Keratinocyte (primary cell): ENCODE results near the gene FAM162B. TPM values are rescaled to one million over a fixed set of nuclear protein-coding genes. Genes with fewer than 3 reads are reported as not detected.
"Not testable (repeated sequence)": the region's sequence is repeated elsewhere in the genome, so short reads cannot be mapped to it uniquely, and the experiment has no call there.

Experiments
- DNase-seq: peaks from one replicate; pipeline ENCODE4 v3.0.0-alpha.2; 2011; ENCODE audit warnings: low read depth, missing footprints, low spot score
- FAIRE-seq: peaks from 2 replicates; lab custom pipeline; 2011; peaks lifted over from hg19 to GRCh38; lab: Jason Lieb, UNC
- H2AFZ ChIP-seq: 2 replicates; pipeline ENCODE4 v1.6.0; 2012; ENCODE audit warnings: low read length, control low read depth, inconsistent platforms; ENCODE audit not compliant: control insufficient read depth
- H3K27ac ChIP-seq: 2 replicates; pipeline ENCODE4 v1.5.1; 2011; ENCODE audit warnings: low read length; ENCODE audit not compliant: control insufficient read depth, insufficient read depth
- H3K27me3 ChIP-seq: 3 replicates; pipeline ENCODE4 v1.6.0; 2011; ENCODE audit warnings: low read length; ENCODE audit not compliant: control insufficient read depth, insufficient read depth; ENCODE audit errors: extremely low read depth
- H3K36me3 ChIP-seq, 2 experiments: 2 replicates in 1 of 2; 3 replicates in 1 of 2; pipeline ENCODE4 v1.5.1; 2011; ENCODE audit warnings: low read length in 2 of 2, mild to moderate bottlenecking in 1 of 2; ENCODE audit not compliant: control insufficient read depth in 2 of 2, insufficient read depth in 2 of 2; ENCODE audit errors: extremely low read depth in 1 of 2
- H3K4me1 ChIP-seq: 3 replicates; pipeline ENCODE4 v1.5.1; 2011; ENCODE audit warnings: low read length; ENCODE audit not compliant: control insufficient read depth, insufficient read depth; ENCODE audit errors: extremely low read depth
- H3K4me2 ChIP-seq: 3 replicates; pipeline ENCODE4 v1.6.0; 2011; ENCODE audit warnings: low read depth, low read length; ENCODE audit not compliant: control insufficient read depth, insufficient read depth; ENCODE audit errors: extremely low read depth
- H3K4me3 ChIP-seq, 3 experiments: fragments of 200-600 bp in 1 of 3; sonication (generic) in 1 of 3; 2 replicates in 2 of 3; 3 replicates in 1 of 3; pipeline ENCODE4 v1.5.1; 2011 to 2016; ENCODE audit warnings: low read length in 3 of 3, mild to moderate bottlenecking in 3 of 3, control low read depth in 2 of 3, inconsistent platforms in 1 of 3, low read depth in 1 of 3, mixed read lengths in 1 of 3, mixed run types in 1 of 3, moderate library complexity in 1 of 3; ENCODE audit not compliant: control insufficient read depth in 2 of 3, insufficient read depth in 2 of 3; ENCODE audit errors: extremely low read depth in 1 of 3
- H3K79me2 ChIP-seq: 2 replicates; pipeline ENCODE4 v1.6.0; 2012; ENCODE audit warnings: low read length; ENCODE audit not compliant: control insufficient read depth, insufficient read depth
- H3K9ac ChIP-seq: 3 replicates; pipeline ENCODE4 v1.6.0; 2011; ENCODE audit warnings: low read length; ENCODE audit not compliant: control insufficient read depth, insufficient read depth; ENCODE audit errors: extremely low read depth
- H3K9me1 ChIP-seq: 3 replicates; pipeline ENCODE4 v1.6.0; 2011; ENCODE audit warnings: low read length; ENCODE audit not compliant: control insufficient read depth, insufficient read depth; ENCODE audit errors: extremely low read depth
- H3K9me3 ChIP-seq: 2 replicates; pipeline ENCODE4 v1.5.1; 2012; ENCODE audit warnings: low read depth, low read length; ENCODE audit not compliant: control insufficient read depth
- H4K20me1 ChIP-seq: 3 replicates; pipeline ENCODE4 v1.6.0; 2011; ENCODE audit warnings: low read length; ENCODE audit not compliant: control insufficient read depth, insufficient read depth; ENCODE audit errors: extremely low read depth
- CTCF ChIP-seq, 3 experiments: IDR thresholded peaks in 1 of 3; conservative IDR thresholded peaks in 1 of 3; optimal IDR thresholded peaks in 1 of 3; 2 replicates in 2 of 3; 3 replicates in 1 of 3; pipeline versions ENCODE3 to v1.5.1; 2011; ENCODE audit warnings: low read length in 3 of 3, mild to moderate bottlenecking in 3 of 3, moderate library complexity in 2 of 3, control low read depth in 1 of 3, inconsistent platforms in 1 of 3; ENCODE audit not compliant: insufficient read depth in 2 of 3; ENCODE audit errors: extremely low read depth in 1 of 3
- EZH2 ChIP-seq: IDR thresholded peaks from one replicate; pipeline ENCODE4 v1.6.1; 2012; ENCODE audit warnings: inconsistent platforms, mild to moderate bottlenecking, low read length, moderate library complexity
- dilution Hi-C: fragments of 300-500 bp; cut with MboI; formaldehyde crosslinking; loops from one replicate; pipeline ENCODE4 v1.7.0; 2020; ENCODE audit warnings: low sequenced_read_pairs; ENCODE audit not compliant: extremely low pct_ligation_motif_present
- polyA plus RNA-seq, 5 experiments: library from polyadenylated mRNA; depleted of rRNA in 3 of 5; stranded (reverse) in 3 of 5; stranded (forward) in 1 of 5; unstranded in 1 of 5; fragments of >200 nt; gene quantifications; 1 replicate in 1 of 5; 2 replicates in 3 of 5; 3 replicates in 1 of 5; pipeline versions ENCODE4 v1.2.1 to v1.2.3, GENCODE V29; 2011 to 2012; ENCODE audit warnings: missing spikeins in 2 of 5, low read depth in 1 of 5, low replicate concordance in 1 of 5

FAM162B gene
- polyA plus RNA-seq, 1 donor (not counting 4 experiments of a cell fraction or from before 2014, with no cell fraction given) = not detected

- Histone ChIP-seq H3K4me1 (no peaks in the 10 kb centered on the region), H3K4me3 (no peak overlapping the region), H3K9me1 (no peaks in the 10 kb centered on the region), H3K27me3 (no peaks in the 10 kb centered on the region), H3K9ac (no peak overlapping the region), H3K4me2 (no peak overlapping the region), H3K79me2 (no peaks in the 10 kb centered on the region), H3K36me3 (no peaks in the 10 kb centered on the region), H2AFZ (no peak overlapping the region), H3K27ac (no peak overlapping the region), H3K9me3 (no peaks in the 10 kb centered on the region), H4K20me1 (no peaks in the 10 kb centered on the region)
- DNase-seq (no peak), FAIRE-seq (no peak)
- dilution Hi-C loops = no loop called here
- TF ChIP-seq EZH2 (no peak), CTCF (optimal IDR thresholded peaks at IDR 0.05 in 1 of 3, IDR thresholded peaks at IDR 0.05 in 1 of 3, conservative IDR thresholded peaks at IDR 0.05 in 1 of 3; ENCODE audit: extremely low read depth in 1 of 3, insufficient read depth in 2 of 3, low read length in 3 of 3) (no peak)
These were observed 51.2 kb downstream of the FAM162B start for GRCh38 chr6:116714296-116714695.

GRCh38 chr6:116705917-116706316 is 59.6 kb downstream of the FAM162B start:
- H3K27me3 ChIP-seq = no peaks in the 10 kb centered on the region
- no peaks in the 10 kb centered on the region for H3K9me1 ChIP-seq
- H2AFZ ChIP-seq = no peak overlapping the region
- no peak overlapping the region for H3K4me2 ChIP-seq
- no peak overlapping the region for H3K4me3 ChIP-seq
- H3K27ac ChIP-seq = no peak overlapping the region
- H3K36me3 ChIP-seq = no peaks in the 10 kb centered on the region
- DNase-seq = no peak
- TF ChIP-seq EZH2 (no peak), CTCF (optimal IDR thresholded peaks at IDR 0.05 in 1 of 3, IDR thresholded peaks at IDR 0.05 in 1 of 3, conservative IDR thresholded peaks at IDR 0.05 in 1 of 3; ENCODE audit: extremely low read depth in 1 of 3, insufficient read depth in 2 of 3, low read length in 3 of 3) (no peak)
- no peaks in the 10 kb centered on the region for H4K20me1 ChIP-seq
- H3K4me1 ChIP-seq = no peaks in the 10 kb centered on the region
- H3K9ac ChIP-seq = no peak overlapping the region
- no peak for FAIRE-seq
- dilution Hi-C loops = no loop called here
- no peaks in the 10 kb centered on the region for H3K9me3 ChIP-seq
- no peaks in the 10 kb centered on the region for H3K79me2 ChIP-seq

DNA sequence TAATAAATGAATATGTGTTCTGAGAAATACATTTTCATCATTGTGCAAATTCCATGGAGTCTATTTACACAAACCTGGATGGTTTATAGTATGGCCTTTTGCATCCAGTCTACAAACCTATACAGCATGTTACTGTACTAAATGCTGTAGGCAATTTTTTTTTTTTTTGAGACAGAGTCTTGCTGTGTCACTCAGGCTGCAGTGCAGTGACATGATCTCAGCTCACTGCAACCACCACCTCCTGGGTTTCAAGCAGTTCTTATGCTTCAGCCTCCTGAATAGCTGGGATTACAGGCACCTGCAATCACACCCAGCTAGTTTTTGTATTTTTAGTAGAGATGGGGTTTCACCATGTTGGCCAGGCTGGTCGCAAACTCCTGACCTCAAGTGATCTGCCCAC is 61.6 kb downstream of the FAM162B start:
- H3K27me3 ChIP-seq, H3K79me2 ChIP-seq, H3K9me1 ChIP-seq, H3K4me2 ChIP-seq, dilution Hi-C loops, H2AFZ ChIP-seq, H3K9me3 ChIP-seq, H3K27ac ChIP-seq, DNase-seq, FAIRE-seq, H3K9ac ChIP-seq, H3K4me3 ChIP-seq, H3K4me1 ChIP-seq, H3K36me3 ChIP-seq, H4K20me1 ChIP-seq: not testable (repeated sequence)
